ENCODE data around the gene C12orf76.

C12orf76 gene

GRCh38 chr12:109998904-109999648 is 49.2 kb downstream of the C12orf76 start, which contains the start of gene ANKRD13A (continued):
- peak; percentile 100 for TF ChIP-seq PRDM10 (tag by site-specific recombination; IDR thresholded peaks at IDR 0.05)
- TF ChIP-seq MYNN (tag by site-specific recombination; IDR thresholded peaks at IDR 0.05; ENCODE audit: borderline replicate concordance): peak; percentile 18; the same call in 1 of the 2 replicates
- TF ChIP-seq ZBTB6 (tag by site-specific recombination; IDR thresholded peaks at IDR 0.05): no peak
- TF ChIP-seq ZNF837 (tag by site-specific recombination; IDR thresholded peaks at IDR 0.05): no peak
- no peak for TF ChIP-seq ZNF423 (tag by site-specific recombination; IDR thresholded peaks at IDR 0.05)
- peak; percentile 98 for TF ChIP-seq YY1 (tag by site-specific recombination; IDR thresholded peaks at IDR 0.05)
- no peak for TF ChIP-seq ZNF747 (tag by site-specific recombination; IDR thresholded peaks at IDR 0.05)
- peak; percentile 57 for TF ChIP-seq ZBTB21 (tag by site-specific recombination; IDR thresholded peaks at IDR 0.05)
- peak; percentile 61; the same call in 1 of the 2 replicates for TF ChIP-seq SALL2 (tag by site-specific recombination; IDR thresholded peaks at IDR 0.05; ENCODE audit: borderline replicate concordance)
- TF ChIP-seq ZNF558 (tag by site-specific recombination; IDR thresholded peaks at IDR 0.05): peak; percentile 79
- TF ChIP-seq ZNF629 (tag by site-specific recombination; IDR thresholded peaks at IDR 0.05): peak; percentile 83
- TF ChIP-seq ZSCAN4 (tag by site-specific recombination; IDR thresholded peaks at IDR 0.05): no peak; the same call in 1 of the 2 replicates
- TF ChIP-seq ZNF266 (tag by site-specific recombination; IDR thresholded peaks at IDR 0.05; ENCODE audit: low read depth): no peak
- no peak for TF ChIP-seq ZNF140 (tag by site-specific recombination; IDR thresholded peaks at IDR 0.05)
- TF ChIP-seq ZNF645 (tag by site-specific recombination; IDR thresholded peaks at IDR 0.05): no peak
- no peak for TF ChIP-seq PRDM2 (tag by site-specific recombination; IDR thresholded peaks at IDR 0.05; ENCODE audit: borderline replicate concordance)
- TF ChIP-seq ZNF624 (tag by site-specific recombination; IDR thresholded peaks at IDR 0.05): no peak
- TF ChIP-seq OSR2 (tag by site-specific recombination; IDR thresholded peaks at IDR 0.05): no peak; the same call in 1 of the 2 replicates
- TF ChIP-seq ZNF488 (tag by site-specific recombination; IDR thresholded peaks at IDR 0.05): no peak
- TF ChIP-seq ZNF202 (tag by site-specific recombination; IDR thresholded peaks at IDR 0.05; ENCODE audit: borderline replicate concordance): no peak
- no peak for TF ChIP-seq GLIS1 (tag by site-specific recombination; IDR thresholded peaks at IDR 0.05)
- TF ChIP-seq ZNF280C (tag by site-specific recombination; IDR thresholded peaks at IDR 0.05): no peak
- peak; percentile 97 for TF ChIP-seq ZXDB (tag by site-specific recombination; IDR thresholded peaks at IDR 0.05)
